OCI-LY7 (cell line): Measurements from ENCODE around the gene RALGAPA2.

Source experiments
- EZH2phosphoT487 ChIP-seq: fragments of 200-600 bp; sonication (generic); IDR thresholded peaks from 2 replicates; pipeline ENCODE4 v1.6.1; 2018; ENCODE audit warnings: low read depth, borderline replicate concordance, mild to moderate bottlenecking, mixed run types, antibody characterized with exemption, low read length, moderate library complexity, mixed read lengths
- TF ChIP-seq, protein P1 (sequence below): fragments of 200-600 bp; sonication (generic); conservative IDR thresholded peaks from 2 replicates; pipeline ENCODE4 v1.5.1; 2014; ENCODE audit warnings: mild to moderate bottlenecking, antibody characterized with exemption, low read length, moderate library complexity, mixed read lengths

DNA sequence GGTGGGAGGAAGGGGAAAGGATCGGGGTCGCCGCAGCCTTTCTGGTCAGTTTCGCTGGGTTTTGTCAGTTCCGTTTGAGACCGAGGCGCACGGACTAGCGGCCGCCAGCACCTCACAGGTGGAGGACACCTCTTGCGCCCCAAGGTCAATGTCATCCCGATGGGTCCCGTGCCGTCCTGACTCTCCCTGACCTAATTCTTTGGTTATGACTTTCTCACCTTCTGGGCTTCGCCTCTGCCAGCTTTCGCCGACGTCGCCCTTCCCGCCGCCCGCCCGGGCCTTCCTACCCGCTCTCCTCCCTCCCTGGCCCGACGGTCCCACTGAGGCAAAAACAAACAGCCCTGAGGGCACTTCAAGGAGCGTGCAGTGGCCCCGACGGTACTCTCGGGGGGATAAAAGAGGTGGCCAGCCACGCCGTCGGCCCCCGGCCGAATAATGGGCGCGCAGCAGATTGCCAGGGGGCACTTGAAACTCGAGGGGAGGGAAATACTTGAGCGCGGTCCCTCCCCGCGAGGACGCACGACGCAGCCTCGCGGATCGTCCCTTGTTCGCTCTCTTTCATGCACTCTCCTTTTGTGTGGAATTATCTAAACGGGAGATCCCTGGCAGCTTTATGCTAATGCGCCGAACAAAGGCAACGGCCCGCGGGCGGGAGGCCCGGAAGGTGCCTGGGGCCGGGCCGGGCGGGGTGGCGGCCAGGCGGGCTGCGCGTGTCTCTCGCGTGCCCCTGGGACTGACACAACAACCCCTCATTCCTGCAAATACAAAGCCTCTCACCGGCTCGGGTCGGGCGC is 348.4 kb downstream of the RALGAPA2 start:
- TF ChIP-seq, protein P1, sequence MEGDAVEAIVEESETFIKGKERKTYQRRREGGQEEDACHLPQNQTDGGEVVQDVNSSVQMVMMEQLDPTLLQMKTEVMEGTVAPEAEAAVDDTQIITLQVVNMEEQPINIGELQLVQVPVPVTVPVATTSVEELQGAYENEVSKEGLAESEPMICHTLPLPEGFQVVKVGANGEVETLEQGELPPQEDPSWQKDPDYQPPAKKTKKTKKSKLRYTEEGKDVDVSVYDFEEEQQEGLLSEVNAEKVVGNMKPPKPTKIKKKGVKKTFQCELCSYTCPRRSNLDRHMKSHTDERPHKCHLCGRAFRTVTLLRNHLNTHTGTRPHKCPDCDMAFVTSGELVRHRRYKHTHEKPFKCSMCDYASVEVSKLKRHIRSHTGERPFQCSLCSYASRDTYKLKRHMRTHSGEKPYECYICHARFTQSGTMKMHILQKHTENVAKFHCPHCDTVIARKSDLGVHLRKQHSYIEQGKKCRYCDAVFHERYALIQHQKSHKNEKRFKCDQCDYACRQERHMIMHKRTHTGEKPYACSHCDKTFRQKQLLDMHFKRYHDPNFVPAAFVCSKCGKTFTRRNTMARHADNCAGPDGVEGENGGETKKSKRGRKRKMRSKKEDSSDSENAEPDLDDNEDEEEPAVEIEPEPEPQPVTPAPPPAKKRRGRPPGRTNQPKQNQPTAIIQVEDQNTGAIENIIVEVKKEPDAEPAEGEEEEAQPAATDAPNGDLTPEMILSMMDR: no peak
- TF ChIP-seq EZH2phosphoT487: no peak
